ENCODE data around the gene CDKN1B.

CDKN1B gene

GRCh38 chr12:12716793-12717585 is at the start of gene CDKN1B:
CDKN1B (plus strand) TSS chr12:12717368; CDS start chr12:12717840, 472 bp downstream.
- POLR2A ChIA-PET, result interaction anchor here (1.5 kb wide), 1 partner anchor 9 kb away, joined by 5 read pairs; no protein-coding TSS in a partner anchor
- TF ChIP-seq CTCF (IDR thresholded peaks at IDR 0.05; ENCODE audit: insufficient read depth, low read length, missing control alignments), result no peak
- DNase-seq (ENCODE audit: low read depth, low spot score), result no peak
- peak within 1 kb of the TSS; percentile 89 for H3K4me3 ChIP-seq (ENCODE audit: low read depth, low read length)
- CTCF ChIA-PET, result interaction anchor here (1.2 to 6.6 kb wide), 3 partner anchors 15 to 340 kb away, joined by 3 to 50 read pairs (median 5); no protein-coding TSS in a partner anchor

DNA sequence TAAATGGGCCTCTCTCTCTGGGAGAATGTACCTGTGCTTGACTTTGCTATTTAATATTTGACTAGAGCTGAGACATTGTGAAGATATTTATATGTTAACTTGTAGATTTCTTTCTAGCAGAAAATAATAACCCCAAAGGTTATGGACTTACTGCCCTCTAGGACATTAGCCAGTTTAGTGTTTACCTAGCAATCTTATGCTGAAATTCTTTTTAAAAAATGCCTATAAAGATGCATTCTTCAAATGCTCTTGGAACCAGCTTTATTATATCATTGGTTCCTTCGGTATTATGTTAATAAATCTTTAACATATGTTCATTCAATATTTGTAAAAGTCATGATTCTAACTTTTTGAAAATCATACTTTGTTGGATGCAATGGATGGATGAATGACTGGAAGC is 49.2 kb upstream of the CDKN1B start:
- TF ChIP-seq CTCF (IDR thresholded peaks at IDR 0.05; ENCODE audit: insufficient read depth, low read length, missing control alignments), result no peak
- ChIA-PET CTCF (interaction anchor here (2.1 to 2.2 kb wide), 2 partner anchors 12 to 23 kb away, joined by 6 to 10 read pairs; no protein-coding TSS in a partner anchor), POLR2A (no interaction called here)
- no peak for DNase-seq (ENCODE audit: low read depth, low spot score)
- H3K4me3 ChIP-seq (ENCODE audit: low read depth, low read length), result no peak overlapping the region

DNA sequence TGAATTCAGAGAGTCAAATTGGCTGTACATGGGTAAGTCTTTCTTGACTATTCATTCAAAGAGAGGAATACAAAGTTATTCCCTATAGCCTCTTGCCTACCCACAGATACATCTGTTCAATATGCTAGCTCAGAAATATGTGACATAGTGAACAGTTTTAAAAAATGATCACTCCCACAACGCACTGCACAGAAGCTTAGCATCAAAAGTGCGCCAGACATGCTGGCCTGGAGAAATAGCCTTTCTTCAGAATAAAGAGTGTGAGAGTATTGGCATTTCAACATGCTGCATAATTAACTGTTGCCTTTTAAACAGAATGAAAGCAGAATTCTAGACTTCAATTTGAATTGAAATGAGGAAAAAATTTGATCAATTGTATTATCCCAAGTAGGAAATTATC is 48.1 kb upstream of the CDKN1B start:
- no peak overlapping the region for H3K4me3 ChIP-seq (ENCODE audit: low read depth, low read length)
- no peak for TF ChIP-seq CTCF (IDR thresholded peaks at IDR 0.05; ENCODE audit: insufficient read depth, low read length, missing control alignments)
- DNase-seq (ENCODE audit: low read depth, low spot score), result no peak
- ChIA-PET POLR2A (no interaction called here), CTCF (interaction anchor here (1.4 kb wide), 1 partner anchor 13 kb away, joined by 5 read pairs; no protein-coding TSS in a partner anchor)

DNA sequence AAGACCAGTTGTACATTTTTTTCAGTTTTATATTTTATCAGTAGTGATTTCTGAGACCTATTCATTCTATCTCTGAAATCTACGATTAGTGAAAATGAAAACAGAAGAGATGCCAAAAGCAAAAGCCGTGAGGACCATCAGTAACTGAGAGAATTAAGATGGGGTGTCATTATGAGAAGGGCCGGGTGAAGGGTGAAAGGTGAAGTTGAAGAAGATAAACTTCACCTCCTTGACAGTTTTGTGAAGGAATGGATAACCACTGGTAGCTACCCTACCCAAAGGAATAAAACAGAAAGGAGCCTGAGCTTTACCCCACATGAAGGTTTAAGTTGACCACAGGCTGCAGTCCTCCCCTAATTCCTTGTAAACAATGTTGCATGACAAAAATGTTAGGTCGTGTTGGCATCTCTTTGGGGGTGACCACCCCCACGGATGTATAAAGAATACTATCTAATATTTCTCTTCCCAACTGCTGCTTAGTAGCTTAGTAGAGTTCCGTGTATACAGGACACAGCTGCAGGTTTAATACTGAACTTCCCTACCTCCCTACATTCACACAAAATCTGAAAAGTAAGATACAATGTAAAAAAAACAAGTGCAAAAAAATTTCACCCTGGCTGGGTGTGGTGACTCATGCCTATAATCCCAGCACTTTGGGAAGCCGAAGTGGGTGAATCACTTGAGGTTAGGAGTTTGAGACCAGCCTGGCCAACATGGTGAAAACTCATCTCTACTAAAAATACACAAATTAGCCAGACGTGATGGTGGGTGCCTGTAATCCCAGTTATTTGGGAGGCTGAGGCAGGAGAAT is 45.1 kb upstream of the CDKN1B start:
- ChIA-PET POLR2A (no interaction called here), CTCF (interaction anchor here (0.5 to 1.9 kb wide), 5 partner anchors 9 to 26 kb away, joined by 3 to 6 read pairs (median 5); no protein-coding TSS in a partner anchor)
- no peak for DNase-seq (ENCODE audit: low read depth, low spot score)
- no peak overlapping the region for H3K4me3 ChIP-seq (ENCODE audit: low read depth, low read length)
- TF ChIP-seq CTCF (IDR thresholded peaks at IDR 0.05; ENCODE audit: insufficient read depth, low read length, missing control alignments), result no peak

GRCh38 chr12:12673296-12673695 is 43.9 kb upstream of the CDKN1B start:
- no peak overlapping the region for H3K4me3 ChIP-seq (ENCODE audit: low read depth, low read length)
- POLR2A ChIA-PET, result no interaction called here
- CTCF ChIA-PET, result interaction anchor here (1.0 to 1.1 kb wide), 2 partner anchors 17 to 18 kb away, joined by 3 read pairs; no protein-coding TSS in a partner anchor
- DNase-seq (ENCODE audit: low read depth, low spot score), result no peak
- no peak for TF ChIP-seq CTCF (IDR thresholded peaks at IDR 0.05; ENCODE audit: insufficient read depth, low read length, missing control alignments)

DNA sequence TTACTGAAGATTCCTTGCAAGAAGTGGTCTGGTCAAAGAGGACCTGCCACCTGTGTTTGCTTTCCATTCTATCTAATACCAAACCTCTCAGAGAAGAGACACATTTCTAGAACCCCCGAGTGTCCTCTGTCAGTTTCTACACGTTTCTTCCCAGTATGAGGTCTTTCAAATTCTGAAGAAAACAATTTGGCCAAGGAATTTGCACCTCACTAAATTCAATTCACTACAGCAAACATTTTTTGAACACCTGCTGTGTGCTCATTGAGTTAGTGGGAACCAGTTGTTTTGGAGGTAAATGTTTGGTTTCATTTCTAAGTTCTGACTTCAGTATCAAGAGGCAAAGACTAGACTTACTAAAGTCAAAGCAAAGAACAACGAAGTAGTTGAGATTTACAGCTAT is 40.6 kb upstream of the CDKN1B start:
- ChIA-PET CTCF (interaction anchor here (1.2 kb wide), 1 partner anchor 20 kb away, joined by 3 read pairs; no protein-coding TSS in a partner anchor), POLR2A (no interaction called here)
- no peak for DNase-seq (ENCODE audit: low read depth, low spot score)
- TF ChIP-seq CTCF (IDR thresholded peaks at IDR 0.05; ENCODE audit: insufficient read depth, low read length, missing control alignments), result no peak
- H3K4me3 ChIP-seq (ENCODE audit: low read depth, low read length), result no peak overlapping the region
